Progenitor cell of endocrine pancreas (in vitro differentiated cells): ENCODE data around the gene EFL1. TPM values are rescaled to one million over a fixed set of nuclear protein-coding genes. Genes with fewer than 3 reads are reported as not detected.

Experiments used
- DNase-seq: peaks from one replicate; pipeline ENCODE4 v3.0.0; 2021; ENCODE audit warnings: low spot score; ENCODE audit not compliant: unreplicated experiment
- H3K27ac Mint-ChIP-seq: 2 replicates; pipeline ENCODE4 v1.8.0; 2021; ENCODE audit warnings: mild to moderate bottlenecking, moderate library complexity, mixed read lengths
- H3K27me3 Mint-ChIP-seq: 2 replicates; pipeline ENCODE4 v1.8.0; 2021; ENCODE audit warnings: mixed read lengths
- H3K36me3 Mint-ChIP-seq: 2 replicates; pipeline ENCODE4 v1.8.0; 2022; ENCODE audit warnings: mixed read lengths; ENCODE audit not compliant: insufficient read depth
- H3K4me1 Mint-ChIP-seq: 2 replicates; pipeline ENCODE4 v1.8.0; 2021; ENCODE audit warnings: low read depth, mixed read lengths
- H3K4me3 Mint-ChIP-seq: 2 replicates; pipeline ENCODE4 v1.8.0; 2021; ENCODE audit warnings: low read depth, mild to moderate bottlenecking, moderate library complexity, mixed read lengths
- H3K9me3 Mint-ChIP-seq: 2 replicates; pipeline ENCODE4 v1.8.0; 2021; ENCODE audit warnings: low read depth, mixed read lengths
- total RNA-seq: library from RNA; stranded (reverse); gene quantifications from 2 replicates; pipeline ENCODE4 v1.2.1, GENCODE V29; 2021
- TF ChIP-seq, protein P1 (sequence below): fragments of 200-600 bp; sonication (generic); IDR thresholded peaks from one replicate; pipeline ENCODE4 v1.5.0; 2021; ENCODE audit warnings: antibody characterized with exemption, mild to moderate bottlenecking; ENCODE audit not compliant: unreplicated experiment

EFL1 gene
- total RNA-seq, 1 donor from 2014 or later, result 31.1 TPM

DNA sequence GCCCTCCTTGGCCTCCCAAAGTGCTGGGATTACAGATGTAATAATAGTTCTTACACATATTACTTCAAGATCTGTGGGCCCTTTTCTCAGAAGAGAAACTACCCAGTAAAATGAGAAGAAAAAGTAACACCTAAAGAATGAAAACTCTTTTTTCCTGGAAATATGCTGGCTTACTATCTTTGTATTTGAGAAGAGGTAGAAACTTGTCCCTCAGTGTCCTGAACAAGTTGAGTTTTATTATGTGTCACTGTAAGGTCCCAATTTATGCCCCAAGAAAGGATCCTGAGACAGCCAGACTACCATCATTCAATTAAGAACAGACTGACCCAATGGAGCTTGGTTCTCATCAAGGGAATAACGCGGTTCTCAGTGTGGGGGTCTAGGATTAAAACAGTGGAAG is 93.8 kb downstream of the EFL1 start:
- no peak for DNase-seq
- Mint-ChIP-seq H3K9me3 (no peaks in the 10 kb centered on the region), H3K36me3 (peaks cover 13% of the 10 kb centered on the region), H3K27me3 (no peaks in the 10 kb centered on the region), H3K27ac (no peak overlapping the region), H3K4me3 (no peak overlapping the region), H3K4me1 (peaks cover 3% of the 10 kb centered on the region)
- TF ChIP-seq, protein P1, sequence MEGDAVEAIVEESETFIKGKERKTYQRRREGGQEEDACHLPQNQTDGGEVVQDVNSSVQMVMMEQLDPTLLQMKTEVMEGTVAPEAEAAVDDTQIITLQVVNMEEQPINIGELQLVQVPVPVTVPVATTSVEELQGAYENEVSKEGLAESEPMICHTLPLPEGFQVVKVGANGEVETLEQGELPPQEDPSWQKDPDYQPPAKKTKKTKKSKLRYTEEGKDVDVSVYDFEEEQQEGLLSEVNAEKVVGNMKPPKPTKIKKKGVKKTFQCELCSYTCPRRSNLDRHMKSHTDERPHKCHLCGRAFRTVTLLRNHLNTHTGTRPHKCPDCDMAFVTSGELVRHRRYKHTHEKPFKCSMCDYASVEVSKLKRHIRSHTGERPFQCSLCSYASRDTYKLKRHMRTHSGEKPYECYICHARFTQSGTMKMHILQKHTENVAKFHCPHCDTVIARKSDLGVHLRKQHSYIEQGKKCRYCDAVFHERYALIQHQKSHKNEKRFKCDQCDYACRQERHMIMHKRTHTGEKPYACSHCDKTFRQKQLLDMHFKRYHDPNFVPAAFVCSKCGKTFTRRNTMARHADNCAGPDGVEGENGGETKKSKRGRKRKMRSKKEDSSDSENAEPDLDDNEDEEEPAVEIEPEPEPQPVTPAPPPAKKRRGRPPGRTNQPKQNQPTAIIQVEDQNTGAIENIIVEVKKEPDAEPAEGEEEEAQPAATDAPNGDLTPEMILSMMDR, result no peak

DNA sequence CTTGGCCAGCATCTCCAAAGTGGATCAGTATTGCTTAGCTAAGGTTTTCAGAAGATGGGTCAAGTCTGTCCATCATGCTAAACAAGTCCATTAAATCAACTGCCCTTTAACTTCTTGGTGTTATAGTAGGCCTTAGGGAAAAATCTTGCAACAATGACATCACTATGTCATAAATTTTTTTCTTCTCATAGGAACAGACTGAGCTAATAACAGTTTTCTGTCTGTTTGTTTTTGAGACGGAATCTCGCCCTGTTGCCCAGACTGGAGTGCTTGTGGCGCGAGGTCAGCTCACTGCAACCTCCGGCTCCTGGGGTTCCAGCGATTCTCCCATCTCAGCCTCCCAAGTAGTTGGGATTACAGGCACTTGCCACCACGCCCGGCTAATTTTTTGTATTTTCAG is 94.2 kb downstream of the EFL1 start:
- Mint-ChIP-seq H3K27me3 (no peaks in the 10 kb centered on the region), H3K4me1 (peaks cover 3% of the 10 kb centered on the region), H3K27ac (no peak overlapping the region), H3K36me3 (peaks cover 13% of the 10 kb centered on the region), H3K4me3 (no peak overlapping the region), H3K9me3 (no peaks in the 10 kb centered on the region)
- DNase-seq, result no peak
- TF ChIP-seq, protein P1, result no peak

DNA sequence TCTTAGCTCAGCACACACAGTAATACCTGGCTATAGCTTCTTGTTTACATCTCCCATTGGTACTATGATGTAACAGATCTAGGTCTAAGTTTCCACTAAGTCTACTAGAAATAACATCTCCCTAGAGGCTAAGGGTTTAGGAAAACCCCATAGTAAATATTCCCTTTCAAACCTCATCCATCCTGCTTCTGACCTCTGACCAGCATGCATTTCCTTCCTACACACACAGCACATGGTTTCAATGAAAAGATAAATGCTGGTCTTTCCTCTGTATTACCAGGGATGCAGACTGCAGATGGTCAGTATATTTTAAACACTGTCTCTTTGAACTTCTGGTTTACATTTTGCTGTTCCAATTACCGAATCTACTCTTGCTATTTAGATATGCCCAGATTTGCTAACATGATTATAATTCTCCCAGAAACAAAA is 96.6 kb downstream of the EFL1 start:
- DNase-seq, result no peak
- no peak overlapping the region for H3K4me3 Mint-ChIP-seq
- H3K9me3 Mint-ChIP-seq, result no peaks in the 10 kb centered on the region
- H3K36me3 Mint-ChIP-seq, result peaks cover 19% of the 10 kb centered on the region
- TF ChIP-seq, protein P1, result no peak
- H3K27me3 Mint-ChIP-seq, result no peaks in the 10 kb centered on the region
- no peak overlapping the region for H3K27ac Mint-ChIP-seq
- H3K4me1 Mint-ChIP-seq, result no peaks in the 10 kb centered on the region

DNA sequence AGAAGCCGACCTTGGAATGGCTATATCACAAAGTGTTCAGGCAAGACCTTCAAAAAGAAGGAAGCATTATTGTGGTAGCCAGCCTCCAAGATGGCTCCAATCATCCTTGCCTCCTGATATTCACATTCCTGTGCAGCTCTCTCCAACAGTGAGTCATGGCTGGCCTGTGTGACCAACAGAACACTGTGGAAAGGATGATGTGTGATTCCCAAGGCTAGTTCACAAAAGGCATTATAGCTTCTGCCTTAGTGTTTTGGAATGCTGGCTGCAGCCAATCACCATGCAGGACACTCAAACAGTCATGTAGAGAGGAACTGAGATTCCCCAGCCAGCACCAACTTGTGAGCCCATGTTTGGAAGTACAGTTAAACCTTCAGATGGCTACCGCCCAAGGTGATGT is 102.6 kb downstream of the EFL1 start:
- H3K4me1 Mint-ChIP-seq, result no peaks in the 10 kb centered on the region
- H3K9me3 Mint-ChIP-seq, result no peaks in the 10 kb centered on the region
- TF ChIP-seq, protein P1, result no peak
- no peak for DNase-seq
- no peak overlapping the region for H3K27ac Mint-ChIP-seq
- H3K4me3 Mint-ChIP-seq, result no peak overlapping the region
- H3K36me3 Mint-ChIP-seq, result peaks cover 19% of the 10 kb centered on the region
- H3K27me3 Mint-ChIP-seq, result no peaks in the 10 kb centered on the region

DNA sequence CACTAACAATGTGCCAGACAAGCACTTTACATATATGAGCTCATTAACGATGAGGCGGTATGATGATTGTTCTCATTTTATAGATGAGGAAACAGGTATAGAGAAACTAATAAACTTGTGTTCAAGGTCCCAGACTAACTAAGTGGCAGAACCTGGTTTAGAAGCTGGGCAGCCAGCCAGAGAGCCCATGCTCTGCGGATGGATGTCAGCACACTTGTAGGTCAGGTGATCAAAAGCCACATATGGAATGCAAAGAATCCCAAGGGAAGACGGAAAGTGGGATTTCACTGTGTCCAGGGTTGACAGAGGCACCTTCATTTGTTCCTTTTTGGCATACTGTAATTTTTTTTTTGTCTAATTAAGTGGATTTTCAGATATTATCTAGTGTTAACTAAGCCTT is 103.7 kb downstream of the EFL1 start:
- Mint-ChIP-seq H3K4me1 (no peaks in the 10 kb centered on the region), H3K9me3 (no peaks in the 10 kb centered on the region), H3K4me3 (no peak overlapping the region), H3K36me3 (peaks cover 15% of the 10 kb centered on the region), H3K27me3 (no peaks in the 10 kb centered on the region), H3K27ac (no peak overlapping the region)
- DNase-seq, result no peak
- TF ChIP-seq, protein P1, result no peak
